ENCODE measurements around the gene MSANTD2.
"Not testable (repeated sequence)": the region's sequence is repeated elsewhere in the genome, so short reads cannot be mapped to it uniquely, and the experiment has no call there.

MSANTD2 gene

GRCh38 chr11:124817036-124817435 lies 16.8 kb upstream of the MSANTD2 start:
- no peak for DNase-seq

GRCh38 chr11:124814739-124815138 lies 14.5 kb upstream of the MSANTD2 start:
- DNase-seq: no peak

- DNase-seq: no peak
These were observed 12.7 kb upstream of the MSANTD2 start for GRCh38 chr11:124812876-124813275.

- no peak for DNase-seq
These were observed 11.4 kb upstream of the MSANTD2 start for GRCh38 chr11:124811399-124812125.

- no peak for DNase-seq
These were observed 7.6 kb upstream of the MSANTD2 start for GRCh38 chr11:124807660-124808270.

GRCh38 chr11:124807201-124807600 lies 7.0 kb upstream of the MSANTD2 start:
- DNase-seq: no peak

- DNase-seq: no peak
These were observed 4.7 kb upstream of the MSANTD2 start for GRCh38 chr11:124804884-124805283.

- DNase-seq: no peak
These were observed 1.6 kb upstream of the MSANTD2 start for GRCh38 chr11:124801636-124802312.

GRCh38 chr11:124801014-124801413 lies 808 bp upstream of the MSANTD2 start:
- DNase-seq: no peak

GRCh38 chr11:124799348-124800225 lies 619 bp downstream of the MSANTD2 start:
- DNase-seq: no peak

- DNase-seq: no peak
These were observed 1.2 kb downstream of the MSANTD2 start for GRCh38 chr11:124798991-124799347.

- no peak for DNase-seq
These were observed 3.9 kb downstream of the MSANTD2 start for GRCh38 chr11:124796312-124796711.

- DNase-seq: no peak
These were observed 6.5 kb downstream of the MSANTD2 start for GRCh38 chr11:124793466-124794278.

GRCh38 chr11:124791626-124792341 lies 8.4 kb downstream of the MSANTD2 start:
- DNase-seq: no peak

- no peak for DNase-seq
These were observed 11.7 kb downstream of the MSANTD2 start for GRCh38 chr11:124788521-124788920.

- DNase-seq: no peak
These were observed 16.2 kb downstream of the MSANTD2 start for GRCh38 chr11:124784051-124784450.

- DNase-seq: no peak
These were observed 17.2 kb downstream of the MSANTD2 start for GRCh38 chr11:124783002-124783401.

- no peak for DNase-seq
These were observed 20.6 kb downstream of the MSANTD2 start for GRCh38 chr11:124779568-124779967.

GRCh38 chr11:124778281-124778680 lies 21.9 kb downstream of the MSANTD2 start:
- DNase-seq: no peak

- no peak for DNase-seq
These were observed 23.2 kb downstream of the MSANTD2 start for GRCh38 chr11:124776865-124777645.

- not testable (repeated sequence) for DNase-seq
These were observed 29.2 kb downstream of the MSANTD2 start for GRCh38 chr11:124770959-124771358.
